Measurements from ENCODE around the gene ADAP1.
"Not testable (repeated sequence)": the region's sequence is repeated elsewhere in the genome, so short reads cannot be mapped to it uniquely, and the experiment has no call there.

The ADAP1 gene

DNA sequence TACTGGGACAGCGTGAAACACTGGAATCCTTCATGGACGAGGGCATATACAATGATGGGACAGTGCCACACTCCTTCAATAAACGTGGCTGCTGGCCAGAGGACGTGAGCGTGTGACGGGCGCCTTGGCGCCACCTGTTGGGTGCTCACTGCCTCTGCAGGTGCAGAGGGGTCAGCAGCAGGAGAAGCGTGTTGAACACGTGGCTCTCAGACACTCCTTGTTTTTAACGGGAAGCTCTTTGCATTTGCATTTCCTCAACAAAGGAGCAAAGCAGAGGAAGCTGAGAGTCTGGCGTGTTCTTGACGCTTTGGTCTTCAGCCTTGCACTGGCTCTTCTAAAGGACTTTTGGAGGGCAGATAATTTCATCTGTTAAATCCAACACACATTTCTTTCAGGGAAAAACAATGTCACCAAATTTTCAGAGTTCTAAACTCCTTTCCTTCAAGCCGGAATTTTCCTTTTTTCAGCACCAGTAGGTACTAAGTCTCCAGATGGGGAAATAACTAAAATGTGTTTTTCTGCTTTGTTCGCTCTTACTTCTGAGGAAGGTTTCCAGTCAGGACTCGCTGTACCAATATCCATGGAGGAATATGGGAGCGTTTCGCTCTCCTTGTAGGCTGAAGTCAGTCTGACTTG is 81.0 kb downstream of the ADAP1 start:
- TF ChIP-seq, protein P1, sequence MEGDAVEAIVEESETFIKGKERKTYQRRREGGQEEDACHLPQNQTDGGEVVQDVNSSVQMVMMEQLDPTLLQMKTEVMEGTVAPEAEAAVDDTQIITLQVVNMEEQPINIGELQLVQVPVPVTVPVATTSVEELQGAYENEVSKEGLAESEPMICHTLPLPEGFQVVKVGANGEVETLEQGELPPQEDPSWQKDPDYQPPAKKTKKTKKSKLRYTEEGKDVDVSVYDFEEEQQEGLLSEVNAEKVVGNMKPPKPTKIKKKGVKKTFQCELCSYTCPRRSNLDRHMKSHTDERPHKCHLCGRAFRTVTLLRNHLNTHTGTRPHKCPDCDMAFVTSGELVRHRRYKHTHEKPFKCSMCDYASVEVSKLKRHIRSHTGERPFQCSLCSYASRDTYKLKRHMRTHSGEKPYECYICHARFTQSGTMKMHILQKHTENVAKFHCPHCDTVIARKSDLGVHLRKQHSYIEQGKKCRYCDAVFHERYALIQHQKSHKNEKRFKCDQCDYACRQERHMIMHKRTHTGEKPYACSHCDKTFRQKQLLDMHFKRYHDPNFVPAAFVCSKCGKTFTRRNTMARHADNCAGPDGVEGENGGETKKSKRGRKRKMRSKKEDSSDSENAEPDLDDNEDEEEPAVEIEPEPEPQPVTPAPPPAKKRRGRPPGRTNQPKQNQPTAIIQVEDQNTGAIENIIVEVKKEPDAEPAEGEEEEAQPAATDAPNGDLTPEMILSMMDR (IDR thresholded peaks at IDR 0.05; ENCODE audit: extremely low read depth, missing control alignments), result peak; percentile 90
- DNase-seq (ENCODE audit: low spot score), result peak; percentile 88

DNA sequence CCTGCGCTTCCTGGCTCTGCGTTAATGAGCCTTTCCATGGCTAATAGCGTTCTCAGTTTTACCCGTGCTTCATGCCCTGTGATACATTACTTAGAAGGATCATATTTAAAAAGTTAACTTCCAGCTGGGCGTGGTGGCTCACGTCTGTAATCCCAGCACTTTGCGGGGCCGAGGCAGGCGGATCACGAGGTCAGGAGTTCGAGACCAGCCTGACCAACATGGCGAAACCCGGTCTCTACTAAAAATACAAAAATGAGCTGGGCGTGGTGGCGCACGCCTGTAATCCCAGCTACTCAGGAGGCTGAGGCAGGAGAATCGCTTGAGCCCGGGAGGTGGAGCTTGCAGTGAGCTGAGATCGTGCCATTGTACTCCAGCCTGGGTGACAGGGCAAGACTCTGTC is 81.8 kb downstream of the ADAP1 start:
- DNase-seq (ENCODE audit: low spot score), result not testable (repeated sequence)

GRCh38 chr7:871900-872537 is 82.5 kb downstream of the ADAP1 start:
- no peak for DNase-seq (ENCODE audit: low spot score)
- TF ChIP-seq, protein P1 (IDR thresholded peaks at IDR 0.05; ENCODE audit: extremely low read depth, missing control alignments), result no peak

DNA sequence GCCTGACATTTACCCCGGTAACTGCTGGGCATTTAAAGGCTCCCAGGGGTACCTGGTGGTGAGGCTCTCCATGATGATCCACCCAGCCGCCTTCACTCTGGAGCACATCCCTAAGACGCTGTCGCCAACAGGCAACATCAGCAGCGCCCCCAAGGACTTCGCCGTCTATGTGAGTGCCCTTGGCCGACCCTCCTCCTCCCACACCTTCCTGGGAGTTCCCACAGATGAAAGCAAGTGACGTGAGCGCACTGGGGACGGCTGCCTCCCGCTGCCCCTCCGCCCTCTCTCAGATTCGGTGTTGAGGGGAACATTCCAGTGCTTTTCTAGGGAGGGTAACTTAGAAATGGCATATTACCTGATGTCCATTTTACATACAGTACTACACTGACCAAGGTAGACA is 85.1 kb downstream of the ADAP1 start:
- DNase-seq (ENCODE audit: low spot score), result no peak

GRCh38 chr7:868189-868486 is 86.3 kb downstream of the ADAP1 start:
- TF ChIP-seq, protein P1 (IDR thresholded peaks at IDR 0.05; ENCODE audit: extremely low read depth, missing control alignments), result no peak
- no peak for DNase-seq (ENCODE audit: low spot score)

More for the DNA sequence above, 85.1 kb downstream of the ADAP1 start:
- TF ChIP-seq, protein P1 (IDR thresholded peaks at IDR 0.05; ENCODE audit: extremely low read depth, missing control alignments), result no peak

DNA sequence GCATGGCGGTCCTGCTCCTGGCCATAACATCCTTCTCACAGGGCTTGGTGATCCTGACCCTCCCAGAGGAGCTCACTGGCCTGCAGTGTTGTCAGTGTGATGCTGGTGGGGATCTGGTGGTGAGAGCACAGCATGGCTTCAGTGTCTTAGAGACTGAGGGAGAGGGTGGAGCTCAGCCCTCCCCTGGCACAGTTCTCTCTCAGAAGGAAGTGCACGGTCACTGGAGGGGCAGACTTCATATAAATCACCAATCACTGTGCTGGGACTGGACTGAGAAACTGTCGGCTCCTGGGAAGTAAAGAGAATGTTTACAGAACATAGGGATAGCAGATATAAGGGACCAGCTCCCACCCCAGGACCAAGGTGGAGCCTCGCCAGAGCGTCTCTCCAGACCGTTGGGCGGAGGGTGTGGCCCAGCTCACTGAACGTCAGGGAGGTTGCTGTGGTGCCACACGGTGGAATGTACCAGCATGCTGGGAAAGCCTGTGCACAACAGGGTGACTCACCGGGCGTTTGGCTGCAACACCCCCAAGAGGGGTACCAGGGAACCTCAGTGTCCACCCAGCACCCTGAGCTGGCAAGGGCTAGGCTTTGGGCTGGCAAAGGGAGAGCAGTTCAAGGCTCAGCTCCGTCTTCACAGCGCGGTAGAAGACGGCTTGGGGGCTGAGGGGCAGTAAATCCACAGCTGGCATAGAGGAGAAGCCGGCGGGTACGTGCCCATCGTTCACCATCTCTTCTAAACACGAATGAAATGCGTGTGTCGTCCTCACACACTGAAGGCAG is 86.9 kb downstream of the ADAP1 start:
- TF ChIP-seq, protein P1 (IDR thresholded peaks at IDR 0.05; ENCODE audit: extremely low read depth, missing control alignments), result no peak
- DNase-seq (ENCODE audit: low spot score), result no peak

GRCh38 chr7:867001-867405 is 87.5 kb downstream of the ADAP1 start:
- DNase-seq (ENCODE audit: low spot score), result no peak
- TF ChIP-seq, protein P1 (IDR thresholded peaks at IDR 0.05; ENCODE audit: extremely low read depth, missing control alignments), result no peak
